GM19468 (cell line): ENCODE measurements around the gene NFX1.
"Not testable (repeated sequence)": the region's sequence is repeated elsewhere in the genome, so short reads cannot be mapped to it uniquely, and the experiment has no call there.

Experiments used
- ATAC-seq: cut with Tn5 transposase; IDR thresholded peaks from one replicate; pipeline ENCODE4 v1.9.1; 2021; ENCODE audit warnings: mild to moderate bottlenecking, moderate library complexity, moderate number of reproducible peaks; ENCODE audit not compliant: unreplicated experiment; ENCODE audit errors: extremely low read depth

The NFX1 gene

DNA sequence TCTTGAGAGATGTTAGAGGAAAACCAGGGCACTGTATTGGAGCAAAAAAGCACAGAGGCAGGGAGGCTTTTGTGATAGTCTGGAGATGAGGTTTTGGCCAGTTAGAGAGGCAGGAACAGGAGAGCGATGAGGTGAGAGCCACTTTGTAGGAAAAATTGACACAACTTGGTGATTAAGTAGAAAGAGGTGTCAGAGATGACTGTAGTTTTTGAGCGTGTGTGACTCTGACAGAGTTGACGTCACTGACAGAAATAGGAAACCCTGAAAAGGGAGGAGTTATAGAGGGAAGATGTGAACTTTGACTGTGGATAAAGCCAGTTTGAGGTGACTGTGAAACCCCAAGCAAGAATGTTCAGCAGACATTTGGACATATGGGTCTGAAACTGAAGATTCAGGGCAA is 15.7 kb downstream of the NFX1 start:
- ATAC-seq = no peak

DNA sequence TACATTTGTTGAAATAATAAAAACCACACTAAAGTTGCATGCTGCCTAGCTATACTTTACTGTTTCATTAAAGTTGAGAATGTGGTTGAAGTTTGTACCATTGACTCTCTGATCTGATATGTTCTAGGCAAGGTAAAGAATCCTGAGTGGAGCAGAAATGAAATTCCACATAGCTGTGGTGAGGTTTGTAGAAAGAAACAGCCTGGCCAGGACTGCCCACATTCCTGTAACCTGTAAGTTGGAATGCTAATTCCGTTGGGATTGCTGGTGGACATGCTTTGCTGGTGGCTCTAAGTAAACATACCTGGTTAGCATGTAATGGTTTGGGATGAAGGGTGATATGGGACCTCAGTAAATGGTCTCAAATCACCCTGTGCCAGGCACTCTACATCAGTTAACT is 16.8 kb downstream of the NFX1 start:
- no peak for ATAC-seq

DNA sequence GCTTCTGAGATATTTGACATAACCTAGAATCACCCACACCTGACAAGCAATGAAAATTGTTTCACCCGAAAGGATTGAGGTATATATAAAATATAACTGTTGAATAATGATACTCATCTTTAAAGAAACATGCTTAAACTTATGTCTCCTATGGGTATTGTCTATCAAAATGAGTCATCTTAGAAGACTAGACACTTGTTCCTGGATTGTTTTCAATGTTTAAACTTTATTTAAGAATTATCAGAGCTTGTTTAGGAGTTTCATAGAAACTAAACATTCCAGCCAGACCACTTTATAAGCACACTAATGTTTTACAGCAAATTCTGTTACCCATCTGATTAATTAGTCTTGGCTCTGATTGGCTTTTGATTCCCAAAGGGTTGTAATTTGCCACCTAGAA is 19.6 kb downstream of the NFX1 start:
- ATAC-seq = no peak

DNA sequence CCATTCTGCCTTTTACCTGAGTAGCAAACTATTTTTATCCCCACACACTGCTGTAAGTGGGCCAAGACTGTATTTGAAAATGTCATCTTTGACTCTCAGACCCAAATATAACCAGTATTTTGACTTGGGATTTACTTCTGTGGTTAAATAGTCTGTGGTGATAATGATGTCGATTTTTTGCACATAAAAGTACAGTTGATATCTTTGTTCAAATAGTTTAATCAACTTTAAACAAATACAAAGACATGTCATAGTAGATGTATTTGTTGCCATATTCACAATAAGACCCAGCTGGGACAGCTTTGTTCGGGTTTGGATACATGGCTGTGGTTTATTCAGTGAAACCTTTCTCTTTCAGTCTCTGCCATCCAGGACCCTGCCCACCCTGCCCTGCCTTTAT is 20.4 kb downstream of the NFX1 start:
- no peak for ATAC-seq

DNA sequence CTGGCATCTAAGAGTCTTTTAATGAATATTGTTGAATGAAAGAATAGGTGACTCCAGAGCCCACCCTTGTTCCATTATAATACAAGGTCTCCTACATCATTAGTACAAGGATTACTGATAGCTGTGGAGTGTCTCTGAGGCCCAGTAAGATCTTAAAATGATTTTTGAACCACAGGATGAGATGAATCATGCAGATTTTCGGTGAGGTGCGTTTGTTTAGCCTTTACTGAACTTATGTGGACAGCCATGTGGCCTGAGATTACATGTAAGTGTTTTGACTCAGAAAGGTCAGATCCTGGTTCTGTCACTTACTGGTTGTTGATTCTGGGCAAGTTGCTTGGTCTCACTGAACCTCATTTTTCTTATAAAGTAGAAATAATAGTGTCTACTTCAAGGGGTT is 21.6 kb downstream of the NFX1 start:
- ATAC-seq = no peak

DNA sequence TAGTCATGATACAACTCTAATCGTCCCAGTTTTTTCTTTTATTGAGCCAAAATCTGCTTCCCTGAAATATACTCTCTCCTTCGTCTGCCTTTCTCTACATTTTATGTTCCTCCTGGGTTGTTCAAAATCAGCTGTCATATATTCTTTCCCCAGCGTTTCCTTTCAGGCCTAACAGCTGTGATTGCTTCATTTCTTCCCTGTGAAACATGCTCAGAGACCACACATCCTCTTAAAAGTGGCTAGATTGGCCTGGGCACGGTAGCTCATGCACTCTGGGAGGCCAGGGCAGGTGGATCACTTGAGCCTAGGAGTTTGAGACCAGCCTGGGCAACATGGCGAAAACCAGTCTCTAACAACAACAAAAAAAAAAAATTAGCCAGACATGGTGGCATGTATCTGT is 25.1 kb downstream of the NFX1 start:
- ATAC-seq = no peak

DNA sequence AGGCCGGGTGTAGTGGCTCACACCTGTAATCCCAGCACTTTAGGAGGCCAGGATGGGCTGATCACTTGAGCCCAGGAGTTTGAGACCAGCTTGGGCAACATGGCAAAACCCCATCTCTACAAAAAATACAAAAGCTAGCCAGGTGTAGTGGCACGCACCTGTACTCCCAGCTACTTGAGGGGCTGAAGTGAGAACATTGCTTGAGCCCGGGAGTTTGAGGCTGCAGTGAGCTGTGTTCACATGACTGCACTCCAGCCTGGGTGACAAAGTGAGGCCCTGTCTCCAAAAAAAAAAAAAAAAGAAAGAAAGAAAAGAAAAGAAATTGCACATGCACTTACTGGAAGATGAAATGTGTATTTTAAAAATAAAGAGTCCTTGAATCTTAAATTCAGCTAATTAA is 26.8 kb downstream of the NFX1 start:
- not testable (repeated sequence) for ATAC-seq

DNA sequence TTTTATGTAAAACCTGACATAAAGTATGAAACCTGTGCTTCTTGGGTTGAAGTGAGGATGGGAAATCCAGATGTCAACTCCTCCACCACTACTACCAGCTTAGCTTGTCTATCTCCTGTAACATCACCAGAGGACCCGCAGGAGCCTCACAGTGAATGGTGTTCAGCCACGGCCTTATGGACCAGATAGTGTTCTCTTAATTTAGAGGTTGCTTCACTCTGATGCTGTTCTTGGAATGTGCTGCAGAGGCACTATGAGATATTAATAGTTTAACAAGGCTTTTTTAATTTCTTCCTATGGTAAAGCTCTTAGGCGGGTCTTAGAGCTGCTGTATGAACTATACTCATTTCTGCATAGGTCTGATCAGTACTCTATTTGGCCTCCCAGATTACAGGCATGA is 27.9 kb downstream of the NFX1 start:
- ATAC-seq = no peak

DNA sequence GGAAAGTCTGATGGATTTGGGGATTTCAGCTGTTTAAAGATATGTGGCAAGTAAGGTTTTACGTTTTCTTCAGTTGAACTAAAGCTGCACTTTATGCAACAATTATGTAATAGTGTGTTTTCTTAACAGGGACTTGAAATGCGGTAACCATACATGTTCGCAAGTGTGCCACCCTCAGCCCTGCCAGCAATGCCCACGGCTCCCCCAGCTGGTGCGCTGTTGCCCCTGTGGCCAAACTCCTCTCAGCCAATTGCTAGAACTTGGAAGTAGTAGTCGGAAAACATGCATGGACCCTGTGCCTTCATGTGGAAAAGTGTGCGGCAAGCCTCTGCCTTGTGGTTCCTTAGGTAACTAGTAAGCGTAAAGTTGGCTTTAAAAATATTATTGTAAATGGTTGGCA is 28.5 kb downstream of the NFX1 start:
- no peak for ATAC-seq

DNA sequence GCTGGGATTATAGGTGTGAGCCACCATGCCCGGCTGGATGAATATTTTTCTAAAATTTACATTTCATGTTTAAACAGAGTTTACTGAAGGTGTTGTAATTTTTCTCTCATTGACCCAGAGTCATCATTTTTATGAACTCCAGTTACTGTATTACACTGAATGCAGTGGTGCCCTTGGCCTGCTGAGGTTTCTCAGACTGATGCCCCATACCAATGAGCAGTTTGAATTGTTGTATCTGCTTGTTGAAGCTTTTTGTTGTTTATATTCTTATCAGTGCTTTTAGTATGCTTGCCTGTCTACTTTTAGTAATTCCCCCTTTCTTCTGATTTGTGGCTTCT is 29.9 kb downstream of the NFX1 start:
- no peak for ATAC-seq

DNA sequence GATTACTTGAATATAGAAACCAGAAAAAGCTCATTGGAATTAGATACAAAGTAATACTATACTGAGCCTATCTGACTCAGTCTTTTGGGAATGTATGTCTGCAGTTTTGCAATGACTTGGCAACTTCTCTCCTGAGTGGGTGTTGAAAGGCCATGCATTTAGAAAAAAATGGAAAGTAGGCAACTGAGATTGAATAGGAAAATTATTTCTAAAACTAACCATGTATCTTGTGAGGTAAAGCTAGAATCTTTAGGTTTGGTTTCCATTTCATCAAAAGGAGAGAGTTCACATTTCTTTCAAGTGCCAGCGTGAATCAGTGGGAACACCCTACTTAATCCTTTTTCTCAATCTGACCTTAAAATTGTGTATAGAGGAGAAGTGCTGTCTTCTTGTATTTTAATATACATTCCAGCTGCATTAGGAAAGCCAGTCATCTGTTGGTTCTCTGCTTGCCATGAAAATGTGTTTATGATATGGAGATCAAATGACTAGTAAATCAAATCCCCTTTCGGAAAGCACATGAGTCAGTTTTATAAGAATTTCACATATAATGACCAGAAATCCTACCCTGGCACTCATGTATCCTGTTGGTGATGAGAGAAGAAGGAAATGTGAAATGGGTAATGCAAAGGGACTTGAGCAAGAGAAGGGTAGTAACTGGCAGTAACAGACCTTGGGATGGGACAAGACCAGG is 30.4 kb downstream of the NFX1 start:
- no peak for ATAC-seq

DNA sequence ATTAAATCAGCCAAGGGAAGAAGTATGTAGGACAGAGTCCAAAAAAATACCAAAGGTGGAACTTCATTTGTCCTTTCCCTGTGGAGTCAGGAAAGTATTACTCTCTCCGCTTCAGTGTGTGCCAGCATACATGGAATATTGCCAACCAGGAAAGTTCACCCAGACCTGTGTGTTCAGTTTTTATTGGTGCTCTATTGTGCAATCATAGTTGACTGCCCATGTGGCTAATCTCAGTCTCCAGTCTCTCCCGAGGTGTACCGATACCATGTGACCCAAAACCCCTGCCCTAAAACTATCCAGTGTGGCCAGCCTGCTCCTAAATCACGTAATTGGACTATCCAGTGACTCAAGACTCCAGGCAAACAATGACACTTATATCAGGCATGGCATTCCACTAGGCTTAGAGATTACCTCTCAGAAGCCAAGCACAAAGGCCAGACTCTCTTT is 38.8 kb downstream of the NFX1 start:
- no peak for ATAC-seq

DNA sequence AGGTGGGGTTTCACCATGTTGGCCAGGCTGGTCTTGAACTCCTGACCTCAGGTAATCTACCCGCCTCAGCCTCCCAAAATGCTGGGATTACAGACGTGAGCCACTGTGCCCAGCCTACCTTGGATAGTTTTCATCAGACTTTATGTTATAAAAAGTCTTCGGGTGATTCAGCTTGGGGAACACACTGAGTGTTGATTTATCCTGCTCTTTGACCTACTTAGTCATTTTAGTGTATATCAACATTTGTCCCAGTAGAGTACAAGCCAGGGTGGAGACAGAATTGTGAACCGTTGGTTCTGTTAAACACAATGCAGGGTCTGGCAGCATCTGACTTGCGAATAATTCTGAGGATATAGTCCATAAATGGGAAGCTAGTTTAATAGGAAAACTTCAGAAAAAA is 39.7 kb downstream of the NFX1 start:
- ATAC-seq = no peak

DNA sequence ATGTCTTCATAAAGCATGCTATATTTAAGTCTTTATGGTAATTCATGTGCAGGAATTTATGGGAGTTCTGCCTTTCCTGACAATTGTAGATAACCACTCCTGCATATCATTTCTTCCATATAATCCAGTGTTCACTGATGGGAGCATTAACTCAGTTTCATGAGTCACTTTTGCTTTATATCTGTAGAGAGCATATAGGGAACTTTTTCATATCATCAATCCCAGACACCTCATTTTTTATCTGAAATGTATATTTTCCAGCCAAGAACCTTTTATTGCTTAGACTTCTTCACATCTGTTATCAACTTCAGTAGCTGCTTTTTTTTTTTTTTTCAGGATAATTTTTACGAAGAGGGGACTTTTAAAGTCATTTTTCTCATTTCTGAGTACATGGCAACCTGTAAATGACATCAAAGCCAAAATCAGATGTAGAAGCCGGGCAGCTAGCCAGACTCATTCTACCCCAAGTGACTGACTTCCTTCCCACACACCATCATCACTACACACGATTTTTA is 41.1 kb downstream of the NFX1 start:
- no peak for ATAC-seq

DNA sequence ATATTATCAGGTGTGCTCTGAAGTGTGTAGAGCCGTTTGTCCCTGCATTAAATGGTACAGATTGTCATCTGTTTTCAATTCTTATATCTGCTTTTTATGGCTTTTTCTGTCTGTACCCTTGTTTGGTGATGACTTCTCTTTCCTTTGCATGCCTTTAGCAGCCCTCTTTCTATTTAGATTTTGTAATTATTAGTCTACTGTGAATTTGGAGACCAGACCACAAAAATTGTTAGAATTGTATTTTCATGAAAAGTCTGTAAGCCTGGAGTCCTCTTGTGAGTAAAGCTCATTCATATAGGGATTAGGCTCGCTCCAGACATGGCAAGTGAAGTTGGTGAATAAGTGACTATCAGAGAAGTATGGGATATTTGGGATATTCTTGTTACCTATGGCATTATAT is 41.7 kb downstream of the NFX1 start:
- no peak for ATAC-seq

DNA sequence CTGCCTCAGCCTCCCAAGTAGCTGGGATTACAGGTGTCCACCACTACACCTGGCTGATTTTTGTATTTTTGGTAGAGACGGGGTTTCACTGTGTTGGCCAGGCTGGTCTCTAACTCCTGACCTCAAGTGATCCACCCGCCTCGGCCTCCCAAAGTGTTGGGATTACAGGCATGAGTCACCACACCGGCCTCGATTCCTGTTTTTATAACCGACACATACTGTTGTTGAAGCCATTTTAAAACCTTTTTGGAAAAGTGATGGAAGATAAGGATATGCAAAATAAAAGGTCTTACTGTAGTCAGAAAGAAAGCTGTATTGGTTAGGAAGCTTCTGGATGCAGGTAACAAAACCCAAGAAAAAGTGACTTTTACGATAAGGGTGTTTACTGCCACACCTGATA is 42.6 kb downstream of the NFX1 start:
- ATAC-seq = not testable (repeated sequence)

DNA sequence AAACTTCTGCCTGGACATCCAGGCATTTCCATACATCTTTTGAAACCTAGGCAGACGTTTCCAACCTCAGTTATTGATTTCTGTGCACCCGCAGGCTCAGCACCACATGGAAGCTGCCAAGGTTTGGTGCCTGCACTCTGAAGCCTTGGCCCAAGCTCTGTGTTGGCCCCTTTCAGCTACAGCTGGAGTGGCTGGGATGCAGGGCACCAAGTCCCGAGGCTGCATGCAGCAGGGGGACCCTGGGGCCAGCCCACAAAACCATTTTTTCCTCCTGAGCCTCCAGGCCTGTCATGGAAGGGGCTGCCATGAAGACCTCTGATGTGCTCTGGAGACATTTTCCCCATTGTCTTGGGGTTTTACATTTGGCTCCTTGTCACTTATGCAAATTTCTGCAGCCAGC is 49.9 kb downstream of the NFX1 start:
- ATAC-seq = no peak

DNA sequence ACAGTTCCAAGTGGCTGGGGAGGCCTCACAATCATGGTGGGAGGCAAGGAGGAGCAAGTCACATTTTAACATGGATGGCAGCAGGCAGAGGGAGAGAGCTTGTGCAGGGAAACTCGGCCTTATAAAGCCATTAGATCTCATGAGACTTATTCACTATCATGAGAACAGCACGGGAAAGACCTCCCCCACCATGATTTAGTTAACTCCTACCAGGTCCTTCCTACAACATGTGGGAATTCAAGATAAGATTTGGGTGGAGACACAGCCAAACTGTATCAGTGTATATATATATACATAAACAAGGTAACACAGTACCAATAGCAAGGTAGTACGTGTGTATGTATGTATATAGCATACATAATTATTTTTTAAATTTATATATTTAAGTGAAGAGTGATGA is 50.9 kb downstream of the NFX1 start:
- ATAC-seq = no peak

DNA sequence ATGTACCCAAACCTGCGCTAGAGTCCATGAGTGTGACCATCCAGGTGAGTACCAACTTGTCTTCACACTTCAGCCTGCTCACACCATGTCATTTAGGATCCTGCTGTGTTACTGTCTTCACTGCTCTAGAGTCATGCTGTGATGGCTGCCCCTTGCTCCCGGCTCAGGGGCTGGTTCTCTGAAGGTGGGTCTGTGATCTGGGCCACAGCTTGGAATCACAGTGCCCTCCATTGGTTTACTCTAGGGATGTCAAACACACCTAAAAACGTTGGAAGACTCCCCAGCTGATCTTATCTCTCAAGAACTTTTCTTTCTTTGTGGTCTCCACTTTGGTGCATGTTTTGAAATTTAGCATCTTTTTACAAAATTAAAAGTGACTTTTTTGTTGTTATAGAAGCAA is 53.8 kb downstream of the NFX1 start:
- no peak for ATAC-seq

DNA sequence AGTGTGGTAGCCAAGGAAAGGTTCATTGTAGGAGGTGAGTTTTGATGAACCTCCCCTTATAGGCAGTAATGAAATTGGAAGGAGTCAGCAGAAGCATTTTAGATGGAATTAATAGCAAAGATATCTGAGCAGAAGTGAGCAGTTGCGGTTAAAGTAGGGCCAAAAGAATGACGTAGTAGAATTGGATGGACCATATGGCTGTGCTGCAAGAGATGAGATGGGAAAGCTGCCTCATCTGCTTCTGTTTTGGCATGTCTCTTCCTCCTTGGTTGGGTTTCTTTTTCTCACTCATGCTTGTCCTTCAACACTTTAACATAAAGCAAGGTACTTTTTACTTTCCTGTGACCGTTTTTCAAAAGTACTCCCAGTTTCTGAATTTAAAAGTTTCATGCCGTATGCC is 56.2 kb downstream of the NFX1 start:
- no peak for ATAC-seq

DNA sequence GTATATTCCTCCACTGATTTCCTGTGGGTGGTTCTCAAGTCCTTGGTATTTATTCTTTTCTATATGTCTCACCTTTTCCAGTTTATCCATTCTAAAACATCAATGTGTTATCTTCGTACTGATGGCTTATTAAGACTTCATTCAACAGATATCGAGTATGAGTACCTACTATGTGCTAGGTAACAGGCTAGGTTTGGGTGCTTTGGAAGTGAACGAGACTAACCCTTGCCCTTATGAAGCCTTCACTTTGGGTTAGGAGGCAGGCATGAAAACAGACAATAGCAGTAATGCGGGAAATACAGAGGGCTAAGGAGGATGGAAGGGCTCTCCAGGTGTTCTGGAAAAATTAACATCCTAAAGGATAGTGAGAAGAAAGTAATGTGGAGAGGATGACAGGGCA is 58.7 kb downstream of the NFX1 start:
- no peak for ATAC-seq

DNA sequence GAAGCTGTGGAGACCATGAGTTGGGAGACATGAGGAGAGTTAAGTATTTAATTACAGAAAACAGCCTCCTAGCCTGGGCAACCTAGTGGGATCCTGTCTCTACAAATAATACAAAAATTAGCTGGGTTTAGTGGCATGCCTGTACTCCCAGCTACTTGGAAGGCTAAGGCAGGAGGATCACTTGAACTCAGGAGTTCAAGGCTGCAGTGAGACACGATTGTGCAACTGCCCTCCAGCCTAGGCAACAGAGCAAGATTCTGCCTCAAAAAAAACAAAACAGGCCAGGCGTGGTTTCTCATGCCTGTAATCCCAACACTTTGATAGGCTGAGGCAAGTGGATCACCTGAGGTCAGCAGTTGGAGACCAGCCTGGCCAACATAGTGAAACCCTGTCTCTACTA is 59.4 kb downstream of the NFX1 start:
- no peak for ATAC-seq

DNA sequence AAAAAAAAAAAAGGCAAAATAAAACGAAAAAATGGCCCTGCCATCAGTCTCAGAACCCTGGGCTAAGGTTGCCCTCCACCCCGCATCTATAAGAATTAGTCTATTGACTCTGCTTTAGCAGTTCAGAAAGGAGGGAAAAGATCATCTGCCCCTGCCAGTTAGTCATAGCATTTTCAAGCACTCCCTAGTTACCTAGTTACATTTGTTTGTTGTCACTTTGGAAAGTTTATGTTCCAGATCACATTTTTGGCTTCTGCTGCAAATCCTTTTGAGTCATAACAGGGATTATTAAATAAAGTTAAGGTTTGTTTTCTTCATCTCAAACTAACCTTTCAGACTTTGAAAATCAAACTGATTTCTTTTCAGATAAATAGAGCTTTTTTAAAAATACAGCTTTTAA is 60.0 kb downstream of the NFX1 start:
- ATAC-seq = no peak
